DMS53 (cell line): ENCODE measurements around the gene TRDN.

Experiments
- DNase-seq: peaks from one replicate; lab custom pipeline; 2025; lab: John Stamatoyannopoulos, UW

Gene TRDN

DNA sequence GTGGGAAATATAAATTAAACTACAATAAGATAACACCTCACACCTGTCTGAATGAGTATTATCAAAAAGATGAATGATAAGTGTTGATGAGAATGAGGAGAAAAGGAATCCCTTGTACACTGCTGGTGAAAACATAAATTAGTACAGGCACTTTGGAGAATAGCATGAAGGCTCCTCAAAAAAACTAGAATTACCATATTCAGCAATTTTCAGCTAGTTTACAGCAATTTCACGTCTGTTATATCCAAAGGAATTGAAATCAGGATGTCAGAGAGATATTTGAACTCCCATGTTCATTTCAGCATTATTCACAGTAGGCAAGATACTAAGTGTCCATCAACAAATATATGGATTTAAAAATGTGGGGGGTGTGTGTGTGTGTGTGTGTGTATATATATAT lies 348.1 kb downstream of the TRDN start:
- no peak for DNase-seq

DNA sequence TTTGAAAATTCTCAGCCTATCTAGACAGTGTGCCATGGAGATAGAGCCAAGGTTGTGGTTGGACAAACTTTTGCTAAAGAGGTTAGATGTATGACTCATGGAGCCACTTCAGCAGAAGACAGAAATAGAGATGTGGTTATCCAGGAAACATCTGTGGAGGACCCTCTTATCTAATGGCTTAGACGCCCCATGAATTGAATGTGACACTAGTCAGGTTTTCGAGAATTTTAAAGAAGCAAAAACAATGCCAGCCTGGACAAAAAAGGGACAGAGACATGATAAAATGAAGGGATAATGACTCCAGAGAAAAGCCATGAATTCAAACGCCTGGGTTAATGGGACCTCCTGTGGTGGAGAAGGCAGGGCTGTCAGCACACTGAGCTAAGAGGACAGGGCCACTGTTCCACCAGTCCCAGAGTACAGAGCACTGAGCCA lies 360.2 kb downstream of the TRDN start:
- DNase-seq, result no peak

DNA sequence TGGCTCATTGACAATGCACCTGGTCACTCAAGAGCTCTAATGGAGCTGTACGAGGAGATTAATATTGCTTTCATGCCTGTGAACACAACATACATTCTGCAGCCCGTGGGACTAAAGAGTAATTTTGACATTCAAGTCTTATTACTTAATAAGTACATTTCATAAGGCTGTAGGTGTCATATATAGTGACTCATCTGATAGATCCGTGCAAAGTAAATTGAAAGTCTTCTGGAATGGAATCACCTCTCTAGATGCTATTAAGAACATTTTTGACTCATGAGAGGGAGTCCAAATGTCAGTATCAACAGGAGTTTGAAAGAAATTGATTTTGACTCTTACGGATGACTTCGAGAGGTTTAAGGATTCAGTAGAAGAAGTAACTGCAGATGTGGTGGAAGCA lies 372.8 kb downstream of the TRDN start:
- peak; percentile 1 for DNase-seq

DNA sequence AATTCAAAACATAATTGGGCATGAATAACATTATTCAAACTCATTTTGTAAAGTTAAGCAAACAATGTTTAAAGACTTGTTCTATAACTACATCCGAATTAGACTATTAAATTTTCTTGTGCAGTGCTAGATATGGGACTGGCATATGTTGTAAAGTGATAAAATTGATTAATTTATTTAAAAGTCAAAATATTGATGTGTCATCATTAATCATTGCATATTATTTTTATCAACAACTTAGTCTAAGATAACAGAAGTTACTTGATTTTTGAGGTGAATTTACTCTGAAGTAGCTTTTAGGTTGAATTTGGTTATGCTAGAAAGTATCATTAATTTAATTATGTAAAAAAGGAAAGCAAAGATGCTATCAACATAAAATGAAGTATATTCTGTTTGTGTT lies 396.1 kb downstream of the TRDN start:
- DNase-seq, result no peak

DNA sequence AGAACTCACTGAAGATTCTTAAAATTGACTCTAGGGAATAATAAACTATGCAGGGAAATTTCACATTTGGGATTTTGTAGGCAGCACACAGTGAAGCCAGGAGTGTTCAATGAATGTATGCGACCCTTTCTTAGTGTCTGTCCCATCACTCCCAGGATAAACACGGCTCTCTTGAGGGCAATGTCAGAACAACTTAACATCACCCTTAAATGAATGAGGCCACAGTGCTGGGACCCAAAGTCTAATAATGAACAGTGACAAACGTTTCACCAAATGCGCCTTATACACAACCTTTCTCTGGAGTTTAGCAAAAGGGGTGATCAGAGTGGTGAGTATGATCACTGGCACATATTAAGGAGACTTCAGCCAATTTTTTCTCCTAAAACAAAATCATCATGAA lies 403.4 kb downstream of the TRDN start:
- DNase-seq, result no peak

DNA sequence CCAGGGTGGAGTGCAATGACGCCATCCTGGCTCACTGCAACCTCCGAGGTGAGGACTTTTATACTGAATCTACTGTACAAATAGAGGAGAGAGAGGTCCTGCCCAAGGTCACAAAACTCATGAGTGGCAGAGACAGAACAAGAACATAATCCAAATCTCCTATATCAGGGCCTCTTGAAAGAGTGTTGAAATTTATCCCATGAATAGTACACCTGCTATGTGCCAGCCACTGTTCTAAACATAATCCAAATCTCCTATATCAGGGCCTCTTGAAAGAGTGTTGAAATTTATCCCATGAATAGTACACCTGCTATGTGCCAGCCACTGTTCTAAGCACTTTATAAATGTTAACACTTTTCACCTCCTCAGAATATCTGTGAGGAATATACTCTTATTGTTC lies 409.0 kb downstream of the TRDN start:
- peak; percentile 14 for DNase-seq

DNA sequence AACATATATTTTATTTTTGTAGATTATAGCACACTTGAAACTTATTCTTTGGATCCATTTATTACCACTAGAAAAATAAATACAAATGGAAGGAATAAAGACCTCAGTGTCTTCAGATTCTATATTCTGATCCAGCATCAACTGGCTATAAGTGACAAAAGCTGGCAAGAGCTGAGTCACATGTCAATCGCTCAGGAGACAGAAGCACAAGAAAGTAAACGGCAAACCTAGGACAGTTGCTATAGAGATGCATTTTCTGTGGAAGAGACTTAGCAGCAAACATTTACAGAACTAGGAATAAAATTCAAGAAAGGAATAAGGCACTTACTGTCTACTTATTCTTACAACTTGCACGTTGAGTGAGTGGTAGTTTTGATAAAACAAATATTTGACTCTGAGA lies 410.4 kb downstream of the TRDN start:
- peak; percentile 33 for DNase-seq

DNA sequence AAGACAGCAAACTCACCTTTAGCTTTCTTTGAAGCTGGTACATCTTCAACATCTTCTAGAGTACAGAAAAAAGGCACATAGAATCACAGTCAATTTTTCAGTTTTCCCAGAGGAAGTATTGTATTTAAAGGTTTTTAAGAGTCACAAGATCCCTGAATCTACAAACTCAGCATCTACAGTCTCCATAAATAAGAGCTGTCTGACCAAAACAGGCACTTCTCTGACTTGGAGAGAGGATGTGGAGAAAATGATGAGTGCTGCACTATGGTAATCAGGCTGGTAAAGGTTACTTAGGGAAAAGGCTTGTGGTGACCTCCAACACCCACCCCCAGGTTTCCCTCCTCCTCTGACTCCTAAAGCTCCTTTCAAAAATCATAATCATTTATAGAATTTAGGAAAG lies 412.7 kb downstream of the TRDN start:
- no peak for DNase-seq

DNA sequence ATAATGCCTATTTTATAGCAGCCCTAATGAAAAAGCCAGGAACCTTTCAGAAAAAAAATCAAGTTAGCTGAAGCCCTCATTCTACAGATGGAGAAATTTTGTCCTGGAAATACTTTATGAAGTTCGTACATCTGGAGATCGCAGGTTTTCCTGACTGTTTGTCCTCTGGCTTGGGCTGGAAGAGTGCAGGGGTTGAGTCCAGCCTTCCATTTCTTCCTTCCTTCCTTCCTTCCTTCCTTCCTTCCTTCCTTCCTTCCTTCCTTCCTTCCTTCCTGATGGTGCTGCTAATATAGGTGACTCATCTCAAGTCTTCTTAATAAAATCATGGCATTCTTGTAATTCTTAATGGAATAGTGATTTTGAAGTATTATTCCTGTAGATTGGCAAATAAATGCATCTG lies 413.3 kb downstream of the TRDN start:
- DNase-seq, result no peak

DNA sequence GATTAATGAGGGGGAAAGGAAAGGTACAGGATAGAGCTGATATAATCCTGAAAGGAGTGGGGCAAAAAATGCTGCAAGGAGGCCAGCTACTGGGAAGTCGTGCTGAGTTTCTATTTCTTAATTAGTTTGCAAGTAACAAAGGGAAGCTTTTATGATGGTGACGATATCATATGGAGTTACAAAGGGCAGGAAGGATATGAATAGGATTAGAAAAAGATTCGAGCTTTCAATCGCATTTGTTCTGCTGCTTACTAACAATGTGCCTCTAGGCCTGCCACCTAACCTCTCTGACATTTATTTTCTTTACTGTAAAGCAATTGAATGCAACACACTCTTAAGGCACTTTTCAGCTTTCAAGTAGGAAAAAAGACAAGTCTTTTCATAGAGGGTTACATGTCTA lies 421.5 kb downstream of the TRDN start:
- no peak for DNase-seq

DNA sequence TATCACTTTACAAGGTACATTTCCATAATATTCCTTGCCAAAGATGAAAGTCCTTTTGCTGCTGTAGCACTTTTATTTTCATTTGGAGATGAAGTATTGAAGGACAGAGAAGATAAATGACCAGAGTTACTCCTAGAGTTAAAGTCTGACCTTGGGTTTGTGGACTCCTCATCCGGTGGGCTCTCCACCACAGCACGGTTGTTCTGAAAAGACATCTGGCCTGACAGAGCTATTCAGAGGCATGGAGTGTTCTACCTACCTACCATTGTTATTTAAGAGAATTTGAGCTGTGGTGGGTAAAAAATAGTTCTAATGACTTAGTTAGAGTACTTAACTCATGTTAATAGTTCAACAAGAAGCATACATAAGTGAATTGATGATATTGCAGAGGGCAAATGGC lies 422.3 kb downstream of the TRDN start:
- no peak for DNase-seq

DNA sequence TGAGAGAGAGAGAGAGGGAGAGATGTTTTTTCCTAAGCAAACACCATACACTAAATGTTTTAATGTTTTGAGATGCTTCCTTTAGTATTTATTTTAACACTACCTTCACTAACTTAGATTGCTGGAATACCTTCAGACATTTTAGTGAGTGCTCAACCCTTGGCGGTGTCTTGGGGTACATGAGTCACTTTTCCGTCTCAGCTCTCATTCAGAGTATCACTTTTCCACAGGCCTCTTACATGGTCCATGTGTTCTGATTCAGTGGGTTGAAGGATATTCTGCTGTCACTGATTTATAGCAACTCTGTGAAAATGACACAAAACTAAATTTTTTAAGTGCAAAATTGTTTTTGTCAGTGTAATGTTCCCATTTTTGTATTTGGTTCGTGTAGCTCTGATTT lies 422.8 kb downstream of the TRDN start:
- no peak for DNase-seq

DNA sequence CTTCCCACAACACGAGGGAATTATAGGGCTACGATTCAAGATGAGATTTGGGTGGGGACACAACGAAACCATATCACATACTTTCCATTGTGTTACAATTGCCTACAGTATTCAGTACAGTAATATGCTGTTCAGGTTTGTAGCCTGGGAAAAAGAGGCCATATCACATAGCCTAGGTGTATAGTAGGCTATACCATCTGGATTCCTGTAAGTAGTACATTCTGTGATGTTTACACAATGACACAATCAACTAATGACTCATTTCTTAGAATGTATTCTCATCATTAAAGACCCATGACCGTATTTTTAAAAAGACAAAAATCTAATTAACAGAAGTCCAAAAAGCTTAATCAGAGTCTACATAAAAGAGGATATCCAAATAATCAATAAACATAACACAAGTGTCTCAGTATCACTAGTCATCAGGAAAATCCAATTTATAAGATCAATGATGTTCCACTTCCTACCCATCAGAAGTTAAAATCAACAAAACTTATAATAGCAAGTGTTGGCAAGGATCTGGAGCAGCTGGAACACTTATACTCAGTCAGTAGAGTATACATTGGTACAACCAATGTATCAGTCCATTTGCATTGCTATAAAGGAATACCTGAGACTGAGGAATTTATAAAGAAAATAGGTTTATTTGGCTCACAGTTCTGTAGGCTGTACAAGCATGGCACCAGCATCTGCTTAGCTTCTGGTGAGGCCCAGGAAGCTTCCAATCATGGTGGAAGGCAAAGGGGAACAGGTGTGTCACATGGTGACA lies 424.8 kb downstream of the TRDN start:
- peak; percentile 58 for DNase-seq

DNA sequence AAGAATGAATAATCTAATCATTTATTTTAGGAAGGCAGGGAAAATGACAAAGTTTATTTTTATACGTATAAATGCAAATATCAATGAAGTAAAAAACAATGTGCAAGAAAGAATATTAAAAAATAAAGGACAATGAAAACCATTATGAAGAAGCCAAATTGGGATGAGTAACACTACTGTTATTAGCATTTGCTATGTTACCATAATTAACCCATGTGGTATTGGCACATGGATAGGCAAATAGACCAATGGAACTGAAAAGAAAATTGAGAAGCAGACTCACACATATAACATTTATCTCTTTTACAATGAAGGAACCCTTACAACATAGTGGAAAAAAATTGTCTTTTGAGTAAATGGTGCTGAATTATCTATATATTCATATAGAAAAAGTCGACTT lies 426.1 kb downstream of the TRDN start:
- DNase-seq, result no peak

DNA sequence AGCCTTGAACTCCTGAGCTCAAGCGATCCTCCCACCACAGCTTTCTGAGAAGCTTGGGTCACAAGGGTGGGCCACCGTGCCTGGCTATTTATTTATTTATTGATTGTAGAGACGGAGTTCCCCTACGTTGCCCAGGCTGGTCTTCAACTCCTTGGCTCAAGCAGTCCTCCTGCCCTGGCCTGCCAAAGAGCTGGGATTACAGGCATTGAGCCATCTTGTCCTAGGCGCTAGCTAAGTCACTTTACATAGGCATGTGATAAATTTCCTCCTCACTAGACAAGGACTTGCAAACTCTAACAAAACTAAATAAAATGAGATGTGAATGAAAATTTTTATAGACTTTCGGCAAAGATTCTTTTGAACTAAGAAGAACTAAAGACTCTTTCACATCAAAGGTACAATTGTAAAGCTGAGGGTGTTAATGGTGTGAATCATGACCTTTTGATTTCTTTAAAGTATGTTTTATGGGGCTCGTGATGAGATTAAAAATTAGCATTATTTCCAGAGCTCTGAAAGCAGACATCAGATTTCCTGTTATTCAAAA lies 428.7 kb downstream of the TRDN start:
- DNase-seq, result no peak

DNA sequence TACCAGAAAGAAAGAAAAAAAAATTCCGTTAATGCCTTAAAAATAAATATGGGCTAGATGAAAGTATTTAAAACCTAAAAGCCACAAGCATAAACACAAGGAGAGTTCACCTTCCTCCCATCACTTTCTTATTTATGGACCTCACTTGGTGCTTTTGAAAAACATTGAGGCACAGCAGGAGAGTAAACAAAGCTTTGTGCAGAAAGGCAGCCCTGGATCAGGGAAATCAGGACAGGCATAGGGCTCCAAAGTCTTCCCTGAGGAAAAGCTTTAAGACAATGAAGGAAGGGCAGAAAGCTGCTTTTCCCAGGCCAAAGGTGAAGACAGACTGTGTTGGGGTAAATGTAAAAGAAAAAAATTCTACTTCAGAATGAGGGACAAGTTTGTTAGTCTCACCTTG lies 432.8 kb downstream of the TRDN start:
- no peak for DNase-seq

DNA sequence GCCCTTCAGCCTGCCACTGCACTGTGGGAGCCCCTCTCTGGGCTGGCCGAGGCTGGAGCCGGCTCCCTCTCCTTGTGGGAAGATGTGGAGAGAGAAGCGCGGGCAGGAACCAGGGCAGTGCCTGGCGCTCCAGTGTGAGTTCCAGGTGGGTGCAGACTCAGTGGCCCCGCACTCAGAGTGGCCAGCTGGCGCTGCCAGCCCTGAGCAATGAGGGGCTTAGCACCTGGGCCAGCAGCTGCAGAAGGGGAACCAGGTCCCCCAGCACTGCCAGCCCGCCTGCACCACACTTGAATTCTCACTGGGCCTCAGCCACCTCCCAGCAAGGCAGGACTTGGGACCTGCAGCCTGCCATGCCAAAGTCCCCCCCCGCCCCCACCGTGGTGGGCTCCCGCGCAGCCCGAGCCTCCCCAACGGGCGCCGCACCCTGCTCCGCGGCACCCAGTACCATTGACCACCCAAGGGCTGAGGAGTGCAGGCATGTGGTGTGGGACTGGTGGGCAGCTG lies 434.8 kb downstream of the TRDN start:
- no peak for DNase-seq

DNA sequence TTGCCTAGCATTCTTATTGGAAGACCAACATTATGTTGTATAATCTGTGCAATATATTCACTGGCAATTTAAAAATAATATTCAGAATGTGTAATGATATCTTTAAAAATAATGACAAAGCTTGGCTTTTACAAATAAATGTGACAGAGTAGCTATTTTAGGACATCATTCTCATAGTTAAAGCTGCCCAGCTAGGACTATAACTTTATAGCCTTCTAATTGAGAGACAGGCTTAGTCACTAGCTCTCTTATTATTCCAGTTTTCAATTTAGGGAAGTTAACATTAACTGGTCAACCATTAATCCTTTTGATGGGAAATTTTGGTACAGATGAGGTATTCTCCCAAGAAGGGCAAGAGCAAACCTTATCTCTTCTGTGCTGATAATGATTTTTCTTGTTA lies 443.5 kb downstream of the TRDN start:
- no peak for DNase-seq

DNA sequence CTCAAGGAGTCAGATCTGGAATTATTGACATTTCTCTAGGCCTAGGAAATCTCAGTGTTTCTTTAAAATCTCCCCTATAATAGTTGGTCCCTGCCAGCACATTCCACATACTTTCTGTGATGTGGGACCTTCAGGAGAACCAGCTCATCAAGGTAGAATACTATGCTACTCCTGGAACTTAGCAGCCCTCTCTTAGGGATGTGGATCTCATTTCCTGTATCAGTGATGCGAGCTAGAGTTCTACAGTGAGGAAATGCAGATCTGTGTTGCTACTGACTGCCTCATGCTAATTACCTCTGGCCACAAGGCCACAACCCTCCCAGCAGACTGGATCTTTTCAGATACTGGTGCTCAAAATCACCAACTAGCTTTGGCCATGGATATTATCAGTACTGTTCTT lies 446.9 kb downstream of the TRDN start:
- no peak for DNase-seq

DNA sequence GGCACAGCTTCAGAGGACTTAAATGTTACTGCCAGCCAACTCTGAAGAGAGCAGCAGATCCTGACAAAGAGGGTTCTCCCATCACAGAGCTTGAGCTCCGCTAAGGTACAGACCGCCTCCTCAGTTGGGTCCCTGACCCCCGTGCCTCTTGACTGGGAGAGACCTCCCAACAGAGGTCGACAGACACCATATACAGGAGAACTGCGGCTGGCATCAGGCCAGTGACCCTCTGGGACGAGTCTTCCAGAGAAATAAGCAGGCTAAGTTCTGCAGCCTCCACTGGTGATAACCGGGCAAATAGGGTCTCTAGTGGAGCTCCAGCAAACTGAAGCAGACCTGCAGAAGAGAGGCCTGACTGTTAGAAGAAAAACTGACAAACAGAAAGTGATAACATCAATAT lies 453.8 kb downstream of the TRDN start:
- DNase-seq, result no peak

DNA sequence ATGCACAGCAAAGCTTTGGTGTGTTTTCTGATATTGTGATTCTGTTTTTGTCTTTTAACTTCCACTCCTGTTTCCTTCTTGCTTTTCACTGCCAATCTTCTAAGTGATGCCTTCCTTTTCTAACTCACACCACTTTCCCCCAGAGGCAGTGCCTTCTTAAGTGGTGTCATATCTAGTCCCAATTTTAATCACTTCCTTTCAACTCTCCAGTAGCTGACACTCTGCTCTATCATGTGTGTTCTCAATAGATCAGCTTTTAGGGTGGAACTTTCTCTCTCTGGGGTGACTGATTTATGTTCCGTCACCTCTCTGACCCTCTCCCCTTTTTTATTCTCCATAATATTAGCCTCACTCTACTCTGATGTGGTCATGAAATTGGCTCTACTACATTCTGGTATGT lies 460.0 kb downstream of the TRDN start:
- no peak for DNase-seq

DNA sequence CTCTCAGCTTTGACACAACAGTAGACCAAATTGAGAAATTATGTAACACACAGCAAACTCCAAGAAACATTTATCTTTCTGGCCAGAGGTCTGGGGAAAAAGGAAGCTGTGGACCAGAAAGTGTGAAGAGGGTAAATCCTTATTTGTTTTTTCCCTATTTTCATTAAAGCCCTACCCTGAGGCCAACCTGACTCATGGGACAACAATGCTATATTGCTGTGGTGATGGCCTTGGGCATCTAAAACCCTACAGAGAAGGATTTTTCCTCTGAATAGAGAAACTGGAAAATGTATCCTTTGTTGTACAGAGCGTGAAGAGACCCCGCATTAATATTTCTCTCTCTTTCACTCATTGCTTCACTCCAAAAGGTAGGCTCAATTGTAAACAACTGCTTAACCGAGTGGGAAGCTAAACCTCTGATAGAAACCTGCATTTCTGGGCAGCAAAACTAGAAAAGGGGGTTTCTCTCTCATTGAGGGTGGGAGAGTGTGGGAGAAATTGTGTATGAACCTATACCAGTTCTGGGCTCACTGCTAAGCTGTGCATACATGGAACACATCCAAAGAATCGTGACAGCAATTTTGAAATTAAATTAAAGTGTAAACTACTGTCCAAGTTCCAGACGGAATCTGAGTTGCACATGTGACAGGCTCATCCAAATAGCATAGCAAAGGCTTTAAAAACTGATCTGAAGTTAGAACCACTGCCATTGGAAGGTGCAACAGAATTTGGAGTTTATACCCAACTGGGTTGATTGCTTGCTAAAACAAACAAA lies 465.2 kb downstream of the TRDN start:
- DNase-seq, result no peak

DNA sequence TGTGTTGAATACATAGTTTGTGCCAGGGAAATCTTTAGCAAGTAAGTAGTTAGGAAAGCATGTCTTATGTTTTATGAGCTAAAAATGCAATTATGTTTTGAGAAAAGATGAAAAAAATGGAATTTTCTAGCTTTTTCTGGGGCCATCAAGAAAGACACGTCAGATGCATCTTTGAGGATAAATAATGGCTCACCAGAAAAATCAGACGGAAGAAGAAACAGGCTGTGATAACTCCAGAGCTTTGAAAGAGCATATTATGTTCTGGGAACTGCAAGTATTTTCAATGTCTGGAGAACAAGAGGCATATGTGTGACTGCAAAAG lies 467.0 kb downstream of the TRDN start:
- no peak for DNase-seq
